H9 (cell line): ENCODE results near the gene TMEM163. TPM values are rescaled to one million over a fixed set of nuclear protein-coding genes. Genes with fewer than 3 reads are reported as not detected.

Source experiments
- DNase-seq: peaks from one replicate; pipeline ENCODE4 v3.0.0-alpha.2; 2017
- H2AFZ ChIP-seq: one replicate; pipeline ENCODE4 v1.6.1; 2013; ENCODE audit warnings: mild to moderate bottlenecking, low read length, control low read depth, moderate library complexity
- H2AK5ac ChIP-seq: 2 replicates; pipeline ENCODE4 v1.6.1; 2013; ENCODE audit warnings: low read length, control low read depth, mixed read lengths; ENCODE audit not compliant: insufficient read length
- H2BK120ac ChIP-seq: one replicate; pipeline ENCODE4 v1.6.1; 2013; ENCODE audit warnings: low read depth, mild to moderate bottlenecking, low read length, control low read depth, inconsistent platforms; ENCODE audit not compliant: poor library complexity, severe bottlenecking
- H2BK12ac ChIP-seq: 2 replicates; pipeline ENCODE4 v1.6.1; 2013; ENCODE audit warnings: low read length, control low read depth, mixed read lengths, low read depth; ENCODE audit not compliant: insufficient read length
- H2BK15ac ChIP-seq: 2 replicates; pipeline ENCODE4 v1.6.1; 2013; ENCODE audit warnings: low read depth, low read length, control low read depth
- H2BK20ac ChIP-seq: one replicate; pipeline ENCODE4 v1.6.1; 2013; ENCODE audit warnings: low read depth, mild to moderate bottlenecking, low read length, control low read depth, inconsistent platforms; ENCODE audit not compliant: poor library complexity, severe bottlenecking
- H2BK5ac ChIP-seq: 2 replicates; pipeline ENCODE4 v1.6.1; 2013; ENCODE audit warnings: low read length, control low read depth, mixed read lengths; ENCODE audit not compliant: insufficient read length
- H3K14ac ChIP-seq: 2 replicates; pipeline ENCODE4 v1.6.1; 2013; ENCODE audit warnings: low read length, control low read depth; ENCODE audit not compliant: insufficient read depth
- H3K18ac ChIP-seq: 2 replicates; pipeline ENCODE4 v1.6.1; 2013; ENCODE audit warnings: low read depth, mild to moderate bottlenecking, mixed read lengths, low read length, control low read depth; ENCODE audit not compliant: insufficient read length
- H3K23ac ChIP-seq: 2 replicates; pipeline ENCODE4 v1.6.1; 2013; ENCODE audit warnings: low read length, control low read depth, mixed read lengths, low read depth; ENCODE audit not compliant: insufficient read length
- H3K23me2 ChIP-seq: 2 replicates; pipeline ENCODE4 v1.6.1; 2013; ENCODE audit warnings: low read depth, mild to moderate bottlenecking, mixed read lengths, low read length, control low read depth; ENCODE audit not compliant: insufficient read length, poor library complexity, severe bottlenecking
- H3K27ac ChIP-seq: 2 replicates; pipeline ENCODE4 v1.5.1; 2013; ENCODE audit warnings: low read length, control low read depth, mixed read lengths, low read depth; ENCODE audit not compliant: insufficient read length
- H3K27me3 ChIP-seq: 2 replicates; pipeline ENCODE4 v1.6.1; 2013; ENCODE audit warnings: low read length, control low read depth, inconsistent platforms; ENCODE audit not compliant: insufficient read depth
- H3K4ac ChIP-seq: 2 replicates; pipeline ENCODE4 v1.6.1; 2013; ENCODE audit warnings: low read depth, mild to moderate bottlenecking, control low read depth, inconsistent platforms, low read length, moderate library complexity
- H3K4me1 ChIP-seq: 2 replicates; pipeline ENCODE4 v1.6.1; 2013; ENCODE audit warnings: low read length, control low read depth, inconsistent platforms; ENCODE audit not compliant: insufficient read depth
- H3K4me2 ChIP-seq: 2 replicates; pipeline ENCODE4 v1.6.1; 2013; ENCODE audit warnings: low read length, control low read depth, mixed read lengths; ENCODE audit not compliant: insufficient read length, insufficient read depth
- H3K56ac ChIP-seq: 2 replicates; pipeline ENCODE4 v1.6.1; 2013; ENCODE audit warnings: low read depth, mild to moderate bottlenecking, mixed read lengths, low read length, control low read depth; ENCODE audit not compliant: insufficient read length
- H3K79me1 ChIP-seq: 2 replicates; pipeline ENCODE4 v1.6.1; 2013; ENCODE audit warnings: low read depth, mild to moderate bottlenecking, moderate library complexity, low read length, control low read depth, inconsistent platforms; ENCODE audit not compliant: insufficient read depth, poor library complexity, severe bottlenecking
- H3K79me2 ChIP-seq: 2 replicates; pipeline ENCODE4 v1.6.1; 2013; ENCODE audit warnings: low read length, control low read depth, inconsistent platforms; ENCODE audit not compliant: insufficient read depth
- H3K9ac ChIP-seq: 2 replicates; pipeline ENCODE4 v1.6.1; 2013; ENCODE audit warnings: low read length, control low read depth, mixed read lengths; ENCODE audit not compliant: insufficient read length; ENCODE audit errors: extremely low read depth
- H3K9me3 ChIP-seq: one replicate; pipeline ENCODE4 v1.6.1; 2013; ENCODE audit warnings: low read depth, low read length, inconsistent platforms; ENCODE audit not compliant: control insufficient read depth
- H3T11ph ChIP-seq: one replicate; pipeline ENCODE4 v1.6.1; 2013; ENCODE audit warnings: mild to moderate bottlenecking, low read length, control low read depth, inconsistent platforms
- H4K20me1 ChIP-seq: one replicate; pipeline ENCODE4 v1.6.1; 2013; ENCODE audit not compliant: control insufficient read depth, insufficient read length, insufficient read depth
- H4K5ac ChIP-seq: 2 replicates; pipeline ENCODE4 v1.6.1; 2013; ENCODE audit warnings: low read depth, mild to moderate bottlenecking, mixed read lengths, low read length, control low read depth; ENCODE audit not compliant: insufficient read length
- H4K8ac ChIP-seq: replicated peaks from 2 replicates; pipeline ENCODE4 v1.6.1; 2013; ENCODE audit warnings: low read length, control low read depth, mixed read lengths, low read depth; ENCODE audit not compliant: insufficient read length
- H4K91ac ChIP-seq: 2 replicates; pipeline ENCODE4 v1.6.1; 2013; ENCODE audit warnings: low read depth, mild to moderate bottlenecking, moderate library complexity, mixed read lengths, low read length, control low read depth; ENCODE audit not compliant: insufficient read length
- H3K27ac Mint-ChIP-seq, 3 experiments: 2 replicates in 2 of 3; 3 replicates in 1 of 3; pipeline ENCODE4 v1.8.0; 2020 to 2021; ENCODE audit warnings: mixed read lengths in 3 of 3, mild to moderate bottlenecking in 1 of 3, moderate library complexity in 1 of 3
- H3K27me3 Mint-ChIP-seq: 2 replicates; pipeline ENCODE4 v1.8.0; 2021; ENCODE audit warnings: low read depth, mild to moderate bottlenecking, moderate library complexity, mixed read lengths
- H3K36me3 Mint-ChIP-seq, 3 experiments: 2 replicates in 2 of 3; 3 replicates in 1 of 3; pipeline ENCODE4 v1.8.0; 2020 to 2021; ENCODE audit warnings: low read depth in 3 of 3, mixed read lengths in 3 of 3; ENCODE audit not compliant: insufficient read depth in 1 of 3
- H3K4me1 Mint-ChIP-seq, 2 experiments: 2 replicates each; pipeline ENCODE4 v1.8.0; 2020; ENCODE audit warnings: mixed read lengths in 2 of 2
- H3K4me3 Mint-ChIP-seq, 2 experiments: 2 replicates in 1 of 2; 3 replicates in 1 of 2; pipeline ENCODE4 v1.8.0; 2020 to 2021; ENCODE audit warnings: mild to moderate bottlenecking in 2 of 2, mixed read lengths in 2 of 2, moderate library complexity in 1 of 2
- H3K9me3 Mint-ChIP-seq, 2 experiments: 2 replicates in 1 of 2; 3 replicates in 1 of 2; pipeline ENCODE4 v1.8.0; 2020; ENCODE audit warnings: mild to moderate bottlenecking in 2 of 2, mixed read lengths in 2 of 2, moderate library complexity in 1 of 2
- CTCF ChIP-seq: fragments of 200-600 bp; sonication (generic); conservative IDR thresholded peaks from 3 replicates; pipeline ENCODE4 v1.8.0; 2021; ENCODE audit warnings: antibody characterized with exemption, mild to moderate bottlenecking
- WGBS: extraction: QIAGEN DNeasy Blood & Tissue Kit; methylation state at CpG from one replicate; pipeline ENCODE4 v1.1.7; 2013; ENCODE audit warnings: missing lambda C conversion rate, low lambda C conversion rate, mixed read lengths; ENCODE audit not compliant: insufficient read length; ENCODE audit errors: extremely low coverage; 5-methylcytosine and 5-hydroxymethylcytosine counted together
- total RNA-seq: library from RNA; stranded (reverse); gene quantifications from 2 replicates; pipeline ENCODE4 v1.2.1, GENCODE V29; 2021

Gene TMEM163
- total RNA-seq, 1 experiment from 2014 or later = 0.39 TPM

- Histone ChIP-seq H4K8ac (no peak overlapping the region), H3K56ac (no peak overlapping the region), H3K4ac (no peak overlapping the region), H4K20me1 (no peaks in the 10 kb centered on the region), H3K14ac (no peak overlapping the region), H4K5ac (no peak overlapping the region), H4K91ac (no peak overlapping the region), H3K9ac (no peak overlapping the region), H3K79me1 (no peaks in the 10 kb centered on the region), H3K4me1 (no peaks in the 10 kb centered on the region), H2BK20ac (no peak overlapping the region), H2BK120ac (no peak overlapping the region), H3K23me2 (no peaks in the 10 kb centered on the region), H3K4me2 (no peak overlapping the region), H3K27ac (no peak overlapping the region), H3K23ac (no peak overlapping the region), H3K79me2 (no peaks in the 10 kb centered on the region), H2BK5ac (no peak overlapping the region), H3K18ac (no peak overlapping the region), H2BK15ac (no peak overlapping the region), H3K9me3 (no peaks in the 10 kb centered on the region), H2AFZ (no peak overlapping the region), H3T11ph (no peak overlapping the region), H2BK12ac (no peak overlapping the region), H2AK5ac (no peak overlapping the region), H3K27me3 (no peaks in the 10 kb centered on the region)
- DNase-seq = no peak
- no peak overlapping the region for H3K4me3 Mint-ChIP-seq
- no peaks in the 10 kb centered on the region for H3K36me3 Mint-ChIP-seq
- H3K9me3 Mint-ChIP-seq = no peaks in the 10 kb centered on the region; a peak in 1 of 5 replicates
- no peak overlapping the region for H3K27ac Mint-ChIP-seq
- H3K4me1 Mint-ChIP-seq = no peaks in the 10 kb centered on the region
- no peak for TF ChIP-seq CTCF
- no CpG with 5 or more reads among the region's 3 CpGs for WGBS
- H3K27me3 Mint-ChIP-seq = no peaks in the 10 kb centered on the region
Observed at GRCh38 chr2:134630504-134631159, 88.2 kb downstream of the TMEM163 start.
